Hematopoietic multipotent progenitor cell treated with erythropoietin and hydrocortisone succinate and interleukin-3 and kit ligand, for 6 days (in vitro differentiated cells): ENCODE measurements around the gene ME3.

ENCODE experiments used
- DNase-seq: peaks from one replicate; pipeline ENCODE4 v3.0.0-alpha.2; 2015

ME3 gene

DNA sequence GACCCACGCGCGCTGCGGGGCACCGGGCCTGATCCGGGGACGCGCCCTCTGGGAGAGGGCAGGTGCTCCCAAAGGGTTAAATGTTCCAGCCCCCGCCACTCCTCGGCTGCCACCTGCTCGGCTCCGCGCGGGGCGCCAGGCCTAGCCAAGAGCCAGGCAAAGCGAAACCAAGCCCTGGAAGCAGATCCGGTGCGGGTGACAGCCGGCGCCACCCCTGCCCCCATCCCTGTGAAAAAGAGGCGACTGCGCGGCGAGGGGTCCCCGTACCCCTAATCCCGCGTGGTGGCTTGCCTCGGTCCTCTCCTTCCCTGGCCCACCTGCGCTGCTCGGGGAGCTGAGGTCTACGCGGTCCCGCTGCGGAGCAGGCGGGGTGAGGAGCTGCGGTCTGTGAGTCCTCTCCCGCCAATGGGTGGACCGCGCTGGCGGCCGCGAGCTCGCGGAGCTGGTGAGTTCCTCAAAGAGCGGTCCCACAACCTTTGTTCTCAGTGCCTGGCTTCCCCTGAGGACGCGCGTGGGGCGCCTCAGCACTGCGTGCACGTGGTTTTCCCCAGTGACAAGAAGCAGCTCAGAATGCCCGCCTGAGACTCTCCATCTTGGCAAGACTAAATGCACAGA lies at the start of gene ME3:
TSS of gene ME3 (minus strand) at position 610 of the 615 bp plus-strand sequence.
- DNase-seq: peak; percentile 75

DNA sequence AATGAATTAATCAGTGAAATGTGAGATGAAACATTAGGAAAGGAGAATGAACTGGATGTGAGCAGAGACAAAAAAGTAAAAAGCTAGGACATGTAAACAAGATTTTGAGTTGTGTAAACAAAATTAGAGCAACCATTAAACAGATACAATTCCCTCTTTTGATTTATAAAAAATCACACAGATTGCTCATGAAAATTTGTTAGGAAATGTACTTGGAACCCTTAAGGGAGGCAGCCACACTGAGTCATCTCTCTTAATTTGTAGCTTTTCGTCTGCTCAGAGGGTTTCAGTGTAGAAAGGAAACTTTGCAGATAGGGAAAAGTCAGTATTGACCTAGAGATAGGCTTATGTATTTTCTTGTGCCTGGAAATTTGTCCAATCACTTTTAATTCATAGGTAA lies 49.6 kb upstream of the ME3 start:
- no peak for DNase-seq

DNA sequence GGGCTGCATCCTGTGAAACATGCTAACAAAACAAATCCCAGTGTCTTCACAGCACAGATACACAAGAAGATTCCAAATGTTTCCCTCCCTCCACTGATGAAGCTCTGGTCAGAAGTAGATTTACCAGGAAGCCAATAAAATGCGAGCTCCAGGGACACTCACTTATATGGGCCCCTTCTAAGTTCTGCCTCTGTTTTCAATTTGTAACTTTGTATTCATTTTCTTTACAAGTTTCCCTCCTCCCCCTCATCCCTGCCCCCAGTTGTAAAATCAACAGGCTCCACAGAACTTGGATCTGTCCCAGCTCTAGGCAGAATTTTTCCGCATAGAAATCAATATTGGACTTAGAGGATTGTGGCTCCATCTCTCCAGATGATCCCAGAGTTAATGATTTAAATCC lies 48.1 kb upstream of the ME3 start:
- no peak for DNase-seq

DNA sequence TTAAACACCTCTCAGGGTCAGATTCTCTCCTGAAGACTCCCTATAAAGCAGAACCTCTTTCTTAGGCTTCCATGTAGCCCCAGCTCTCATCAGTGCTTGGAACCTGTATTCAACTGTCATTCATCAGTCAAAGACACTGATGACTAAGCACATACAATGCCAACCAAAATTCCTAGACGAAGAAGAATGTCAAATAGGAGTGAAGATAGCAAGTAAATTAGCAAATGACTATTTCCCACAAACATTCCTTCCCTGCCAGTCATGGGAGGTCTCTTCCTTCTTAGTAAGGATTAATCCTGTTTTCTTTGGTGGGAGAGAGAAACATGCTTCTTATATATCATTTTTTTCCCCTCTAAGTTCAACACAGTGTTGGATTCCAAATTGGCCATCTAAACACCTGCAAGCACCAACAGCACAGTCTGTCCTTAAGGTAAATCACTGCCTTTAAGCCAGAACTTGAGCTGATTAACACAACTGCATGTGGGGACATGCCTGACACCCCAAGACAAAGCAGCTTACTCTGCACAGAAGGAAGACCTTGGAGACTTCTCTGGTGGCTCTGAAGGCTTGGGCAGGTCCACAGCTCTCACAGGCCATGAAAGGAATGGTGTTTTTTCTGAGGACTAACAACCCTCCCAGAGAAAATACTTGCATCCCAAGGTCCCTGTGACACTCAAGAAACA lies 47.5 kb upstream of the ME3 start:
- DNase-seq: no peak

DNA sequence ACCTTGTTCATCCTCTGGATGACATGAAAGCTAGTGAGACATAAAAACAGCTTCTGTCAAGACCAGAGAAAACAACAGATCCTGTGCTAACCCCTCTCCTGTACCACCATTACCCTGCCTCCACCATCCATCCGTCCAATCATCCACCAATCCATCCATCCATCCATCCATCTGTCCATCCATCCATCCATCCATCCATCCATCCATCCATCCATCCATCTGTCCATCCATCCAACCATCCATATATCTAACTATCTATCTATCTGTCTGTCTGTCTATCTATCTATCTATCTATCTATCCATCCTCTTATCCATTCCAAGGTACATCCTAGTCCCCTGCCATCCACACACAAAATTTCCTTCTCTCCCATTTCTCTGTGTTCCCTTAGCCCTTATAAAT lies 46.6 kb upstream of the ME3 start:
- DNase-seq: no peak

DNA sequence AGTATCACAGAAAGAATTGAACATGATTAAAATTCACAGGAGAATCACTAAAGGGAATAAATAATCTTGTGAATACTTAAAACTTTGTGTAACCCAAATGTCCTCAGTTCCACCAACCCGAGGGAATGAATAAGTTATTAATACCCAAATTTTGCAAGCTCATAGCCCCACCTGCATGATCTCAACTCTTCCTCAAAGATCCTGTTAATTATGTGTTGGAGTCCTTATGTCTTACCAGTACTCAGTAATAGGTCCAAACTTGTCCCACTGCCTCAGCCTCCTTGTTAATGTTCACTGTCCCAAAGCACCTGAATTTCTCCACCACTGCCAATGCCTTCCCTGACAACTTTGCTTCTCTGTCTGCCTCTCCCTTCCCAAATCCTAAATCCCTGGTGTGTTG lies 46.1 kb upstream of the ME3 start:
- no peak for DNase-seq

DNA sequence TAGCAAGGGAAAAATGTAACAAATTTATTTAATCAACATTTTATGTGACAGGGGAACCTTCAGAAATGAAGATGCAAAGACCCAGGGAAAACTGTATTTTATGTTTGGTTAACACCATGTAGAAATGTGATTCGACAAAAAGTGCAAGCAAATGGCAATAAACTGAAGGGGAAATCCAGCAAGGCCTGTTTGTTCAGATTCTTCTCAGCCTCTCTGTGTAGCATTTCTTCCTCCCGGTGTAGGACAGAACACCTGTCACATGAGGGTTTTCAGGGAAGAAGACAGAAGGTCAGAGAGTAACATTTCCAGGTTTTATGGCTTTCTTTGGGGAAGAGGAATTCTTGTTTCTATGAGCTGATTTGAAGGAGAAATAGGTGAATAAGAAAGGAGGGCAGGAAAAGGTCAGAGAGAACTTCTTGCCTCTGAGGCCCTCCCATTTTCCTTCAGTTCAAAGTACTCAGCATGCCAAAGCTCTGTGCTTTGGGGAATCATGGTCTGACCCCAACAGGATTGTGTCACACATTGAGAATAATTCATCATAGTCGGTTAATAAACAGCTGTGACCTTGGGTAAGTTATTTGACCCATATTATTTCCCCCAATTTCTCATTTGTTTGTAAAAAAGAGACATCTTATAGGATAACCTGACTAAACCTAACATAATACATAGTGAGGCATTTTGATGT lies 45.5 kb upstream of the ME3 start:
- no peak for DNase-seq

DNA sequence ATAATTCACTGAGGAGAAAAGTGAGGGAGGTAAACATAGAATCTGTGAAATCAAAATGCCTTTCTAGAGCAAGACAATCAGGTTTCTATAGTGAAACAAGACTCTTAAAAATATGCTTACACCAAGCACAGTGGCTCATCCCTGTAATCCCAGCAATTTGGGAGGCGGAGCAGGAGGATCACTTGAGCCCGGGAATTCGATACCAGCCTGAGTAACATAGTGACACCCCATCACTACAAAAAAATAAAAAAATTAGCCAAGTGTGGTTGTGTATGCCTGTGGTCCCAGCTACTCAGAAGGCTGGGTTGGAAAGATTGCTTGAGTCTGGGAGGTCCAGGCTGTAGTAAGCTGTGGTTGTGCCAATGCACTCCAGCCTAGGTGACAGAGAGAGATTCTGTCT lies 43.2 kb upstream of the ME3 start:
- peak; percentile 27 for DNase-seq

DNA sequence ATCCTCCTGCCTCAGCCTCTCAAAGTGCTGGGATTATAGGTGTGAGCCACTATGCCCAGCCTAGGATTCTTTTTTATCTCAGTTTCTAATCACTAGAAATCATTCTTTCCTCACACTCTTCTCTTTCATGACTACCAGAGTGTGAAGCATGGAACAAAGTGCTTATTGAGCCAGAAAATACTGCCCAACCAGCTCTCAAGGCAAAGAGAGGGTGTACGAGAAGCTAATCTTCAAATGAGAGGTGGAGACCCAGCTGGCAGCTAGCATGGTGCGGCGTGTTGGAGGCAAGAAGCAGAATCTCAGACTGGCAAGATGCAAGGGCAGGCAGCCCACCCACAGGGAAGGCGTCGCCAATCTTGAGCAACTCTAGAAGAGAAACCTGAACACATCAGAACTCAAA lies 41.1 kb upstream of the ME3 start:
- no peak for DNase-seq

DNA sequence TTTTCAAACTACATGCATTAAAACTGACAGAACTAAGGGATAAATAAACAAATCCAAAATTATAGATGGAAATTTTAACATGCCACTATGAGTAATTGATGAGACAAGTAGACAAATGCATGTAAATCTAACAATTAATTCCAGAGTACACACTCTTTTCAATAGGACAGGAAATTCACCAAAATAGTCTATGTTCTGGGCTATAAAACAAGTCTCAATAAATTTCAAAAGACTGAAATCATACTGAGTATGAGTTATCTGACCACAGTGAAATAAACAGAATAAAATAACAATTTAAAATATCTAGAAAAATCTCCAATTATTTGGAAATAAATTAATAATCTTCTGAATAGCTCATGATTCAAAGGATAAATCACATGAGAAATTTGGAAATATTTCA lies 38.5 kb upstream of the ME3 start:
- DNase-seq: no peak

DNA sequence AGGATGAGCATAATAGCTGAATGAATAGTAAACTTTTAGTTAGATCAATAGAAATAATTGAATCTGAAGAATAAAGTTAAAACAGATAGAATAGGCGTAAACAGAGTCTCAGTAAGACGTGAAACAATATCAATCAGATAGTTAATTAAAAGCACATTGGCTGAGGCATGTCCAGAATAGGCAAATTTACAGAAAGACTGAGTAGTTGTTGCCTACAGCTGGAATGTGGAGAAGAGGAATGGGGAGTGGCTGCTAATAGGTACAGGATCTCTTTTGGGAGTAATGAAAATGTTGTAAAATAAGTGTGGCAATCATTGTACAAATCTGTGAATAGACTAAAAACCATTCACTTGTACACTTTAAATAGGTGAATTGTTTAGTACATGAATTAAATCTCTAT lies 36.3 kb upstream of the ME3 start:
- DNase-seq: no peak

DNA sequence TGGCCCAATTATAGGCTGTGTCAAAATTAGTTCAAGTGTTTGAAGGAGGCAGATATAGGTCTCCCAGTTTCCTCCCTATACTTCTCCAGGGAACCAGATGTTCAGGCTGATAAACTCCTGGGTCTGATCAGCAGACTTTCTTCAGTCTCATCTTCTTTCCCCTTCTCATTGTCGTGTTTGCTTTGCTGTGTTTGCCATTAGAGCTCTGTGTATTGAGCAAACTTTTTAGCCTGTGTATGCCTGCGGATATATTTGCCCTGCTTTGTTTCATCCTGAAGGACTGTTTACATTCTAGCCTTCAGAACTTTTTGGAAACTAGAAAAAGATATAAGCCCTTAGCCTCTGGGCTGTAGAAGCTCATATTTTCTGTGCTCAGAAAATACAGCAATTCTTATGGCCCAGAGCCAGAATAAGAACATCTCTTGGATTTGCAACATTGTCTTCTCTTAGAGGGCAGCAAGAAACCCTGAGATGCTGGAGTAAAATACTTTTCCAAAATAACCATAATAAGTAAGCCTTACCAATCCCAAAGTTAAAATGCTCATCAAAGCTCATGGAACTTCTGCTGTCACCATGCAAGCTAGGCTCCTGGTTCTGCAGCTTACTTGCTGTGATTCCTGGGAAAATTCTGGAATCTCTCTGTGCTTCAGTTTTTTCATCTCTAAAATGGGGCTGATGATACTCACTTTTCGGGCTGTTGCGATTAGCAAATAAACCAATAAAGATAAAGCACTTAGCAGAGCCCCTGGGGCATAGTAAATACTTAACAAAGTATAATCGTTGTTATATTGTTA lies 34.1 kb upstream of the ME3 start:
- peak; percentile 37 for DNase-seq

DNA sequence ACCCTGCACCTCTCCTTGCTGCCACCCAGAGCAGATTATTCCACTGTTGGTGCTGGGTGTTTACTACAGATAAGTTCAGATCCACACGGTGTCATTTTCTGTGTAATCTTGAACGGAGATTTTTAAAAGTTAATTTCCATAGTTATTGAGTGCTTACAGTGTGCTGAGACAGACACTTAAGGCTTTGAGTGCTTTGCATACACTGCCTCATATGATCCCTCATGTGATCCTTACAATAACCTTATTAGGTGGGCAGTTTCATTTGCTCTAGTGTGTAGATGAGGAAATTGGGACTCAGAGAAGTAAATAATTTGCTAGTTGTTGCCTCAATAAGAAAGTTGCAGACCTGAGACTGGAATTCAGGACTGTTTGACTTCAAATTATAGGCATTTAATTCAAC lies 32.3 kb upstream of the ME3 start:
- peak; percentile 16 for DNase-seq

DNA sequence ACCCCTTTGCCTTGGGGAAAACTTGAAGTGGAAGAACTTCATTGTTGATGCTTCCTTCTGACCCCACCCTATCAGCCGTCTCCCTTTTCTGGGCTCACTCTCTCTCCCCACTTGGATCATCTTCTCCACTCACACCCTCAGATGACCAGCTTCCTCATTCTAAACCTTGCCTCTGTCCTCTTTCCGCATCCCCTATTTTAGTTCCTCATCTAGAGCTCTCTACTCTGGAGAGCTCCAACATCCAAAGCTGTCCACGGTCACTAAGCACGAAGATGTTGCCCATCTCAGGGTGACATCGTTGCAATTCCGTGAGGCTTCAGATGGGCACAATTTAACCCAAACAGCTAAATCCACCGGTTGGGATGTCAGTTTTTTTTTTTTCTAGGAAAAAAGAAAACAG lies 31.6 kb upstream of the ME3 start:
- peak; percentile 13 for DNase-seq

DNA sequence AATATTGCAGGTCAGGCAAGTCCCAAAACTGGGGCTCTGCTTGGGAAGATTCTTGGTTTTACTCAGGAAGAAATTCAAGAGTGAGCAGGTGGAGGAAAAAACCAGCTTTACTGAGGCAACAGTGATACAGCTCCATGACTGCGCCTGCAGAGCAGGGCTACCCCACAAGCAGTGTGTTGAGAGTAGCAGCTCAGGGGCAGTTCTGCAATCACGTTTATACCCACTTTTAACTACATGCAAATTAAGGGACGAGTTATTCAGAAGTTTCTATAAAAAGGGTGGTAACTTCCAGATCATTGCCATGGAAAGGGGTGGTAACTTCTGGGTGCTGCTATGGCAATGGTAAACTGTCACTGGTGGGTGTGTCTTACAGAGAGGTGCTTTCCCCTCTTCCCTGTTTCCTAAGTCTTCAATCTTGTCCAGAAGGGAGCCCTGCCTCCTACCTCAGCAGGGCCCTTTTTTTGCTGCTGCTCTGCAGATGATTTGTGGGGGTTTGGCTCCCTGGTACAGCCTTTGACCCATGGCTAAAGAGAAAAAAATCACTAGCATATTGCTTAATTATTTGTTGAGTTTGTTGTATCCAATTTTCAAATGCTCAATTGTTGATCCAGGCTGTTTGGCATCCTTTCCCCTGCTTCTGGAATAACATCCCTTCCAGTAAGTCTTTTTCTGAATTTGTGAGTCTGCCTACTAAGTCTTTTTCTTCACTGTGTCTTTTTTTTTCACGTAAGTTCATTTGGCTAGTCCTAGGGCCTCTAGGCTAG lies 30.0 kb upstream of the ME3 start:
- DNase-seq: no peak

DNA sequence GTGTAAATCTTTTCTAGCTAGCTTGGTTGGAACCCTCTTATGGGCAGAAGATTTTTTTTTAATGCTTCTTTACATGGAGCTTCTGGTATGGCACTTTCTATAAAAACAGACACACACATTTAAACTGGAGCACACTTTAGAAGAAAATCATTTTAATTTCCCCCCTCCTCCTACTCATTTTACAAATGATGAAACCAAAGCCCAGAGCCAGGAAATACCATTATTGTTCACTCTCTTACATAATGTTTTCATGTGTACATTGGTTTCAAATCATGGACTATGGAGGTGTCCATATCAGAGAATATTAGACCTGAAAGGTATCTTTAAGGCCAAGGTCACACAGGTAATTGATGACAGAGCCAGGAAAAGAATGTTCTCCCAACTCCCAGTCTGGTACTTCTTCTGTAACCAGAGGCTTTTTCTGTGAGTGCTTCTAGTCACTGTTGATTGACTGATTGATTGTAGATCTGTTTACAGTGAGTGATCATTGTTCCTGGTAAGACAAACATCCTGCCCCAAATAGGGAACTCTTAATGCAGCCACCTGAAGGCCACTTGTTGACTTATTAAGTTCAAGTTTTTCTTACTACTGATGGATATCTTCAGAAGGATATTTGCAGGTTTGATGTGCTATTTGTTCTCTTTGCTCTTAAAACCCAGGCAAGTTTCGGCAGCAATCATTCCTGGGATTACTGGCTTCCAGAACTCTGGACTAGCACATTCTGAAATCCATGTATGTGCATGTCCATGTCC lies 26.8 kb upstream of the ME3 start:
- no peak for DNase-seq

DNA sequence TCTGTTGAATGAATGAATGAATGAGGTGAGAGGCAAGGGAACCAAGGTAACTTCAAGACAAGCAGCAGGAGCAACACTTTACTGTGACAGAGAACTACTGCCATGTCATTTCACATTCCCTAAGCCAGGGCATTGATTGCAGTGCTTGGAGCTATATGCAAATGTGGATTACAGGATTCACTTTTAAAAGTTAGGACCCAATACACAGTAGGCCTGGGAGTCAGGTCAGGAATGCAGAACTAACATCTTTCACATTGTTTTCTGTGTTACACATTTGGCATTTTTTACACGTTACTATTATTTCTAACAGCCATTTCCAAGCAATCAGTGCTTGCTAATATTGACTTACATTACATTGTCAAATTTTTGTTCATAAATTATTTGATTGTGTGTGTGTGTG lies 26.2 kb upstream of the ME3 start:
- no peak for DNase-seq

DNA sequence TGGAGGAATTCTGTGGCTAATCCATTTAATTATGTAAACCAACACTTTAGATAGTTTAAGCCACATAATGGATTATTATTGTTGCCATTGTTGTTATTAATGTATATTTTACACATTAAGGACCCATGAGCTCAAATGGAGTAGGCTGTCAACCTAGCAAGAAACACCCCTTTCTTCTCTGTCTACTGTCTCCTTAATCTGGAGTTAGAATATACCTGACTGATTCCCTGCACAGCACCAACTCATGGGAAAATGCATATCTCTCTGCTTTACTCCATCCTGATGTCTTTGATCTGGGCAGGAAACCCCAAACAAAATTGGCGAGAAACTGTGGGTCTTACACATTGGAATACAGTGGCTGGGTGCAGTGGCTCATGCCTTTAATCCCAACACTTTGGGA lies 24.0 kb upstream of the ME3 start:
- DNase-seq: no peak

DNA sequence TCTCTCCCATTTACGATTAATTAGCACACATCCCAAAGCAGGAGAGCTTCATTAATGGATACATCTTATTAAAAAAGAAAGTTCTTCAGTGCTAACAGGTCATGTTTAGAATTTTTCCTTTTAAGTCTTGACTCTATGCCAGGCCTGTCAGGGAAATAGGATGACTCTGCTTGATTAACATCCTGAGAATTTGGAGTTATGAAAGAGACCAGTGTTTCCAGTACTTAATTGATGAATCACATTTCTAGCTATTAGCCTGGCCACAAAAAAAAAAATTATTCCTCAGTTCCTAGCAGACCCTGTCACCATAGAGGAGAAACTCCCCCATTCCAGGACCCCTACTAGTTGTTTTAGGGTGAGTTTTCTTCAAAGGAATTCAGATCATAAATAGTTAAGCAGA lies 23.6 kb upstream of the ME3 start:
- no peak for DNase-seq

DNA sequence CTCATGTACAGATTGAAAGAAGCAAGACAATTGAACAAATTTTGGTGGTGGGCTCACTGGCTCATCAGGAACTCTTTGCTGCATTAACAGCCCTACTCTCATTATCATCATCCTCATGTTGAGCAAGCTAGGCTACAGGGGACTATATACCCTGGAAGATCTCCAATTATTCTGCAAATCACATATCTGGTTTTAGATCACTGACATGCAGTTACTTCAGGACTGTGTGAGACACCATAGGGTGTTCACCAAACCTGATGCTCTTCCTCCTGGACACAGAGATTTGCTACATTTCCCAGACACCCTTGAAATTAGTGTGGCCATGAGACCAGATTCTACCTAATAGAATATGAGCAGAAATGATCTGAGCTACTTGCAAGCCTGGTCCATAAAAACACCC lies 23.0 kb upstream of the ME3 start:
- no peak for DNase-seq

DNA sequence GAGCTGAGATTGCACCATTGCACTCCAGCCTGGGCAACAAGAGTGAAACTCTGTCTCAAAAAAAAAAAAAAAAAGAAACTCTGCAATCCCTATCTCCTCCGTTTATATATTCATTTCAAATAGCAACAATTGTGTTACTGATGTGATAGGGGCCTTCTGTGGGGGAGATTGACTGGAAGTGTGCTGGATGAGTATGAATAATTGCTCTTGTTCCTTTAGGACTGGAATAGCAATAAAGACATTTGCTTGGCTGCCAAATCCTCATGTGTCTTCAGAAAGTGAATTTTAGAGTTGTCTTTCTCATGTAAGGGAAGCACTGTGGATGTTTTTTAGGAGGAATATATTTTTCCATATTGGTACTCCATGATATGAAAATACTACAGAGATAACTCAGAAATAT lies 21.1 kb upstream of the ME3 start:
- no peak for DNase-seq

DNA sequence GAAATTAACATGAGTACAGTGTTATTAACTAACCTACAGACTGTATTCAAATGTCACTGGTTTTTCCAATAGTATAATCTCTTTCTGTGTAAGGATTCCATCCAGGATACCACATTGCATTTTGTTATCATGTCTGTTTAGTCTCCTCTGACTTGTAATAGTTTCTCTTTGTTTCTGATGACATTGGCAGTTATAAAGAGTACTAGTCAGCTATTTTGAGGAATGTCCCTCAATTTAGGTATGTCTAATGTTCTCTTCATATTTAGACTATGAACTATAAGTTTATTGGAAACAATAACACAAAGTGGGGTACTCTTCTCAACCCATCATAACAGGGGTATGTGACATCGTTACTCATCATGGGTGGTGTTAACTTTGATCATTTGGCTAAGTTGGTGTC lies 20.3 kb upstream of the ME3 start:
- no peak for DNase-seq
